Endothelial cell of umbilical vein (primary cell): ENCODE results near the gene CLEC18C.

Experiments used
- CTCF ChIP-seq, 2 donors: IDR thresholded peaks; 1 replicate in 1 of 2; 2 replicates in 1 of 2; pipeline ENCODE4 v1.5.1; 2011; ENCODE audit warnings: low read length in 2 of 2, mild to moderate bottlenecking in 2 of 2, moderate library complexity in 2 of 2, control low read depth in 1 of 2, inconsistent platforms in 1 of 2, low read depth in 1 of 2; ENCODE audit not compliant: insufficient read depth in 1 of 2; ENCODE audit errors: extremely low read depth in 1 of 2
- EZH2 ChIP-seq: IDR thresholded peaks from 2 replicates; pipeline ENCODE4 v1.6.1; 2012; ENCODE audit warnings: borderline replicate concordance, low read depth, mild to moderate bottlenecking, moderate library complexity, low read length, inconsistent platforms; ENCODE audit not compliant: severe bottlenecking
- FOS ChIP-seq: IDR thresholded peaks from 2 replicates; pipeline ENCODE4 v1.6.1; 2011; ENCODE audit warnings: mild to moderate bottlenecking, low read length, moderate library complexity, borderline replicate concordance; ENCODE audit not compliant: insufficient read depth
- GATA2 ChIP-seq: IDR thresholded peaks from 2 replicates; pipeline ENCODE4 v1.7.0; 2011; ENCODE audit warnings: low read depth, mild to moderate bottlenecking, moderate library complexity, mixed read lengths, low read length; ENCODE audit not compliant: insufficient read length, insufficient read depth
- JUN ChIP-seq: IDR thresholded peaks from 2 replicates; pipeline ENCODE4 v1.6.1; 2011; ENCODE audit warnings: borderline replicate concordance, low read depth; ENCODE audit not compliant: insufficient read length, insufficient read depth
- MAX ChIP-seq: IDR thresholded peaks from 2 replicates; pipeline ENCODE4 v1.6.1; 2011; ENCODE audit not compliant: insufficient read depth, insufficient read length
- MYC ChIP-seq: IDR thresholded peaks from one replicate; pipeline ENCODE4 v1.6.1; 2011; ENCODE audit warnings: mild to moderate bottlenecking, low read depth, low read length
- POLR2A ChIP-seq: IDR thresholded peaks from 2 replicates; pipeline ENCODE4 v1.6.1; 2012; ENCODE audit warnings: low read depth, mild to moderate bottlenecking, control low read depth, low read length
- POLR2AphosphoS5 ChIP-seq: IDR thresholded peaks from 2 replicates; pipeline ENCODE4 v1.6.1; 2012; ENCODE audit warnings: low read depth, mild to moderate bottlenecking, control low read depth, low read length, moderate library complexity; ENCODE audit not compliant: insufficient read depth

GRCh38 chr16:70163596-70163995 is 10.0 kb upstream of the CLEC18C start:
- no peak for TF ChIP-seq CTCF (IDR thresholded peaks at IDR 0.05; ENCODE audit: extremely low read depth in 1 of 2, insufficient read depth in 1 of 2, low read depth in 1 of 2, low read length in 2 of 2)
- no peak for TF ChIP-seq JUN
- no peak for TF ChIP-seq MYC
- TF ChIP-seq POLR2AphosphoS5 = no peak
- no peak for TF ChIP-seq POLR2A
- no peak for TF ChIP-seq EZH2
- TF ChIP-seq FOS = no peak
- TF ChIP-seq MAX = no peak
- TF ChIP-seq GATA2 = no peak
